Fibroblast of the aortic adventitia (primary cell): ENCODE measurements around the gene DDI1. TPM values are rescaled to one million over a fixed set of nuclear protein-coding genes. Genes with fewer than 3 reads are reported as not detected.

Experiments used
- DNase-seq: peaks from one replicate; pipeline ENCODE4 v3.0.0-alpha.2; 2010; ENCODE audit warnings: low read depth
- H3K4me3 ChIP-seq: 2 replicates; pipeline ENCODE4 v1.5.1; 2011; ENCODE audit warnings: low read depth, mild to moderate bottlenecking, control low read depth, low read length, moderate library complexity
- total RNA-seq: library from RNA; depleted of rRNA; stranded (reverse); fragments of >200 nt; gene quantifications from 2 replicates; pipeline ENCODE4 v1.2.3, GENCODE V29; 2012; ENCODE audit warnings: low replicate concordance
- TF ChIP-seq, protein P1 (sequence below): IDR thresholded peaks from 2 replicates; pipeline ENCODE4 v1.5.1; 2011; ENCODE audit warnings: mild to moderate bottlenecking, low read length, control low read depth, inconsistent platforms; ENCODE audit not compliant: insufficient read depth

The DDI1 gene
- total RNA-seq: not detected in 2 replicates

DNA sequence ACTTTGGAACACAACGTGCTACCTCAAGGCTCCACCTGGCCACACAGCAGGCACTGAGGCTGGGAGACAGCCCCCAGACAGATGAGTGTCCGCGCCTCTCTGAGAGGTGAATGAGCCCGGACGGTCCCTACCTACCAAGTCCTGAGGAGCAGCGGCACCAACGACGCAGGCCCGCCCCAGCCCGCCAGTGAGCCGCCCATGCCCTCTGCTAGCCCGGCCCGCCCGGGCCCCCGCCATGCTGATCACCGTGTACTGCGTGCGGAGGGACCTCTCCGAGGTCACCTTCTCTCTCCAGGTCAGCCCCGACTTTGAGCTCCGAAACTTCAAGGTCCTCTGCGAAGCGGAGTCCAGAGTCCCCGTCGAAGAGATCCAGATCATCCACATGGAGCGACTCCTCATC lies at the start of gene DDI1:
Gene DDI1, plus strand, starts transcription at position 53 of the 400 bp plus-strand sequence. Its CDS starts 183 bp downstream, at position 236.
- DNase-seq: no peak
- H3K4me3 ChIP-seq: no peak within 1 kb of the TSS
- TF ChIP-seq, protein P1, sequence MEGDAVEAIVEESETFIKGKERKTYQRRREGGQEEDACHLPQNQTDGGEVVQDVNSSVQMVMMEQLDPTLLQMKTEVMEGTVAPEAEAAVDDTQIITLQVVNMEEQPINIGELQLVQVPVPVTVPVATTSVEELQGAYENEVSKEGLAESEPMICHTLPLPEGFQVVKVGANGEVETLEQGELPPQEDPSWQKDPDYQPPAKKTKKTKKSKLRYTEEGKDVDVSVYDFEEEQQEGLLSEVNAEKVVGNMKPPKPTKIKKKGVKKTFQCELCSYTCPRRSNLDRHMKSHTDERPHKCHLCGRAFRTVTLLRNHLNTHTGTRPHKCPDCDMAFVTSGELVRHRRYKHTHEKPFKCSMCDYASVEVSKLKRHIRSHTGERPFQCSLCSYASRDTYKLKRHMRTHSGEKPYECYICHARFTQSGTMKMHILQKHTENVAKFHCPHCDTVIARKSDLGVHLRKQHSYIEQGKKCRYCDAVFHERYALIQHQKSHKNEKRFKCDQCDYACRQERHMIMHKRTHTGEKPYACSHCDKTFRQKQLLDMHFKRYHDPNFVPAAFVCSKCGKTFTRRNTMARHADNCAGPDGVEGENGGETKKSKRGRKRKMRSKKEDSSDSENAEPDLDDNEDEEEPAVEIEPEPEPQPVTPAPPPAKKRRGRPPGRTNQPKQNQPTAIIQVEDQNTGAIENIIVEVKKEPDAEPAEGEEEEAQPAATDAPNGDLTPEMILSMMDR: no peak

DNA sequence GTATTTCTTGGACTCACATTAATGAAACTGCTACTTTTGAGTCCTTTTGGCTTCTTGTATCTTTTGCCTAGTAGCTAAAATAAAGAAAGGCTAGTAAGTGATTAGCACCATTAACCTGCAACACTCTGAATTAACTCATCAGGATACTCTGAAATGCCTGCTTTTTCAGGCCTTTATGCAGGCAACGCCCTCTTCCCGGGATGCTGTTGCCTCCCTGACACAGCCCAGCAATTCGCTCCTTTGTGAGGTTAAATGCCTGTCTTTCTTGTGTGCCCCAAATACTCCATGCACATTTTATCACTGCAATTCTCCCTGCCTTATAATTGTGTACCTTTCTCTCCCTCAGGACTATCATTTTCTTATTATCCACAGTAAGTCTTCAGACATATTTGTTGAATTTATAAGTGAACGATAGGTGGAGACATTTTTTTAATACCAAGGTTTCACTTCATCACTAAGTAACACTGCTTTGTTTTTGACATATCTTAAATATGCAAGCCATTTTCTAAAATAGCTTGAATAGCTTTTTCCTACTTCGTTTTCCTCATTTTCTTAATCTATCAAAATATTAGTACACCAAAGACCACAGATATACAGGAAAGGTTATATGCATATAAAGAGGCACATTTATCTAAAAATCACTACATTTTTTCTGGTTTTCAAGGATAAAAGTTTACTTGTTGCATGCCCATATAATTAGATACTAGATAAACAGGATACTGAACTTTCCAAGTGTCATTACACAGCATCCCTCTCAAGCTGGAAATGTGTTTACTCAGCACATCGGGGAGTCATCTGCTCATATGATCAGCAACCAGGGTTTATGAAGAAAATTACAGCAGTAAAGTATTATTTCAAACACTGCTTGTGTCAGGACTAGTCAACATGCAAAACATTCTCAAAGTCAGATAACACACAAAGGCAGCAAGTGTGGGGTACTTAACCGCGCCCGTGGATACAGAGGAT lies 48.5 kb upstream of the DDI1 start:
- DNase-seq: peak; percentile 36
- TF ChIP-seq, protein P1: no peak
- H3K4me3 ChIP-seq: no peak overlapping the region

DNA sequence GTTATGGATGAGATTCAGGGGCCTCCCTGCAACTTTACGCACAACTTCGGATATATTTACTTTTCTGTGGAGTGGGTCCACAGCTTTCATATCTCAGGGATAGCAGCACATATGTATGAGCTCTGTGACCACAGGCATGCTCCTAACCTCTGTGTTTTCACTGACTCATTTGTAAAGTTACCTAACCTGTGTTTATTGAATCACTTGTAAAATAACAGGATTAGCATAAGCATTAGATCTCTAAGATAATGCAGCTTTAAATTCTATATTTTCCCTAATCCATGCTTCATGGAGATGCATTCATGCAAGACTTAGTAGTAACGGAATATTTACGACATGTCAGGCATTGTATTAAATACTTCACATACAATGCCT lies 47.9 kb upstream of the DDI1 start:
- DNase-seq: peak; percentile 45
- TF ChIP-seq, protein P1: no peak
- H3K4me3 ChIP-seq: no peak overlapping the region

DNA sequence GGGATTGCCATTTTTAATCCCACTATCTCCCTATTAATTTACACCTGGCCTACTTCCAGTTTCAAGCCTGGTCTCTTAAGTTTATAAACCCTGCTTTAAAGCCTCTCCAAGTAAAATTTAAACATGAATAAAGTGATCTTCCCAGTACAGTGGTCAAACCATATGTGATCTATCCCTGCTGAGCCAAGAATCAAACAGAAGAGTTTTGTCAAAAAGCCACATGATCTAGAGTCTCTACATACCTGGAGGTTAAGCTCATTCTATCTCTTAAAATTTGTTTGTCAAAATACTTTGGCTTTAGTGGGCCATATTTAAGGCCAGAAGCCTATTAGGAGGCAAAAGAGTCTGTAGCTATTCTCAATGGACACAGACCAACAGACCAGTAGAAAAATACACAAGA lies 42.9 kb upstream of the DDI1 start:
- peak; percentile 68 for DNase-seq
- TF ChIP-seq, protein P1: no peak

DNA sequence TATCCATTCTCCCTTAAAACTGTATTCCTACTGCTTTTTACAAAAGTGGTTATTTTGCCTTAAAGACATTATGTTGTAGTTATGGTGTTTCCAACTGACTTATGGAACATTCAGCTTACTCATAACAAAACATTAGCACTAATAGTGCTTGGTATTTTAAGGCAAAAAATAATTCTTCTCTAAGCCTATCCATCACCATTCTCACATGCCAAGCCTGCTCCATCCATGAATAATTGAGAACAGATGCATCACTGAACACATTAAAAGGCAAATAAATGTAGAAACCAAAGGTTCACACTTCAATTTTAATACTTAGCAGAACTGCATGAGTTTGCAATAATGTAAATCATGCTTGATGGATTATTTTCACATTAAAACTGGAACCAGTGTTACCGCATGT lies 42.3 kb upstream of the DDI1 start:
- peak; percentile 47 for DNase-seq
- TF ChIP-seq, protein P1: no peak
- H3K4me3 ChIP-seq: no peak overlapping the region

More for the DNA sequence above, 42.9 kb upstream of the DDI1 start:
- no peak overlapping the region for H3K4me3 ChIP-seq

DNA sequence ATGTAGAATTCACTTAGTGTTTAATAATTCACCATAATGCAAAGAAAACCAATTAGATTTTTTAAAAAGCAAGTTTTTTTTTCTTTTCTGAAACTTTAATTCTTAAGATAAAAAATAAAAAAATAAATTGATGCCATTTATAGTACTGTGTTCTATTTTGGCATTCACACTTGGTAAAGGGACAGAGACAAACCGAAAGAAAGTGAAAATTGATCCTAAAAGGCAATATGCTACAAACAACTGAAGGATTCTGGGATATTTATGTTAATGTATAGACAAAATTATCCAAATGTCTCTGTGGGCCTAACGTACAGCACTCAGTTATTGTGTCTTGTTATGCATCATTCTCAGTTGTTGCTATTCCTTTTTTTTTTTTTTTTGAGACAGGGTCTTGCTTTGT lies 41.9 kb upstream of the DDI1 start:
- no peak for DNase-seq
- no peak overlapping the region for H3K4me3 ChIP-seq
- TF ChIP-seq, protein P1: no peak
